ENCODE data around the gene DMRTC2. TPM values are rescaled to one million over a fixed set of nuclear protein-coding genes. Genes with fewer than 3 reads are reported as not detected.

The DMRTC2 gene
- total and polyA plus RNA-seq, 2 of the 8 experiments (the other 6 are each of a cell fraction or from before 2014, with no cell fraction given), result not detected

GRCh38 chr19:41815301-41815700 lies 29.5 kb upstream of the DMRTC2 start:
- Histone ChIP-seq H3K4ac (replicated peaks; ENCODE audit: insufficient read length, low read depth, low read length) (no peak overlapping the region), H3K36me3 (ENCODE audit: control insufficient read depth in 2 of 4, insufficient read depth in 4 of 4, low read length in 3 of 4) (no peaks in the 10 kb centered on the region), H3K9me3 (ENCODE audit: insufficient read depth in 2 of 2, low read depth in 1 of 2, low read length in 1 of 2) (peaks cover 46 to 53% of the 10 kb centered on the region in 2 experiments), H4K91ac (replicated peaks; ENCODE audit: insufficient read length, low read length) (no peak overlapping the region), H4K5ac (ENCODE audit: insufficient read length, low read depth, low read length) (no peak overlapping the region), H3K27ac (ENCODE audit: low read depth, low read length) (no peak overlapping the region), H3K4me3 (ENCODE audit: extremely low read depth in 1 of 4, insufficient read depth in 2 of 4, low read depth in 3 of 4, low read length in 4 of 4) (no peak overlapping the region), H2BK20ac (ENCODE audit: low read length) (no peak overlapping the region), H3K79me1 (ENCODE audit: low read depth, low read length) (no peaks in the 10 kb centered on the region; the same call in 1 of the 2 replicates), H3K18ac (ENCODE audit: extremely low read depth, low read length) (no peak overlapping the region), H3K56ac (replicated peaks; ENCODE audit: insufficient read length, low read depth, low read length) (no peak overlapping the region), H3K4me1 (replicated peaks in 1 of 4; ENCODE audit: control insufficient read depth in 3 of 4, insufficient read depth in 4 of 4, low read length in 3 of 4) (no peaks in the 10 kb centered on the region), H2BK15ac (ENCODE audit: low read length) (no peak overlapping the region), H3K9ac (replicated peaks in 1 of 4; ENCODE audit: extremely low read depth in 1 of 4, low read depth in 3 of 4, low read length in 3 of 4) (no peak overlapping the region), H3K79me2 (ENCODE audit: control insufficient read depth in 1 of 2, insufficient read depth in 2 of 2, low read length in 2 of 2) (no peaks in the 10 kb centered on the region), H3K23me2 (ENCODE audit: low read depth, low read length) (no peaks in the 10 kb centered on the region), H2BK120ac (replicated peaks; ENCODE audit: low read depth, low read length) (no peak overlapping the region), H2AFZ (ENCODE audit: low read length) (no peak overlapping the region), H3K14ac (ENCODE audit: insufficient read length) (no peak overlapping the region), H2BK5ac (ENCODE audit: low read depth, low read length) (no peak overlapping the region), H3K4me2 (ENCODE audit: insufficient read depth in 1 of 2, low read depth in 2 of 2, low read length in 2 of 2) (no peak overlapping the region), H4K20me1 (replicated peaks in 1 of 2; ENCODE audit: control insufficient read depth in 1 of 2, insufficient read depth in 2 of 2, low read length in 2 of 2) (peaks cover 0 to 1% of the 10 kb centered on the region in 2 experiments), H2BK12ac (ENCODE audit: low read depth, low read length) (no peak overlapping the region), H4K8ac (ENCODE audit: extremely low read depth, insufficient read depth, low read length) (no peak overlapping the region), H2AK5ac (ENCODE audit: low read depth, low read length) (no peak overlapping the region), H3K23ac (ENCODE audit: insufficient read length) (no peak overlapping the region), H3K27me3 (replicated peaks in 1 of 4; ENCODE audit: control insufficient read depth in 3 of 4, extremely low read depth in 1 of 4, insufficient read depth in 3 of 4, low read length in 3 of 4) (no peaks in the 10 kb centered on the region)
- 60% methylated on average over 4 of the region's 4 CpGs; no CpG with 5 or more reads in 1 of the 2 experiments for WGBS, 2 experiments (ENCODE audit: extremely low coverage in 1 of 2, insufficient coverage in 1 of 2, insufficient read length in 1 of 2, insufficient replicate concordance in 2 of 2, low coverage in 1 of 2, low lambda C conversion rate in 2 of 2, missing lambda C conversion rate in 1 of 2)
- no peak for TF ChIP-seq SRF (IDR thresholded peaks at IDR 0.05; ENCODE audit: low read depth, low read length)
- no peak for TF ChIP-seq NANOG (IDR thresholded peaks at IDR 0.05; ENCODE audit: insufficient read depth, low read depth, low read length, poor library complexity, severe bottlenecking)
- TF ChIP-seq POLR2AphosphoS5 (IDR thresholded peaks at IDR 0.05; ENCODE audit: low read depth, low read length), result no peak
- no peak for FAIRE-seq
- POLR2A ChIA-PET (ENCODE audit: partially characterized antibody), result no interaction called here
- no peak for DNase-seq (ENCODE audit: low read depth in 1 of 2, low spot score in 2 of 2)
- CTCF ChIA-PET (ENCODE audit: partially characterized antibody), result interaction anchor here (1.1 to 2.0 kb wide), 2 partner anchors 19 to 21 kb away, joined by 3 to 5 read pairs; partner anchors contain the start of gene CEACAM3
